ENCODE data around the gene TP63.
A peak's percentile ranks its signal among the peaks of the same experiment; 100 is the strongest.

TP63 gene

DNA sequence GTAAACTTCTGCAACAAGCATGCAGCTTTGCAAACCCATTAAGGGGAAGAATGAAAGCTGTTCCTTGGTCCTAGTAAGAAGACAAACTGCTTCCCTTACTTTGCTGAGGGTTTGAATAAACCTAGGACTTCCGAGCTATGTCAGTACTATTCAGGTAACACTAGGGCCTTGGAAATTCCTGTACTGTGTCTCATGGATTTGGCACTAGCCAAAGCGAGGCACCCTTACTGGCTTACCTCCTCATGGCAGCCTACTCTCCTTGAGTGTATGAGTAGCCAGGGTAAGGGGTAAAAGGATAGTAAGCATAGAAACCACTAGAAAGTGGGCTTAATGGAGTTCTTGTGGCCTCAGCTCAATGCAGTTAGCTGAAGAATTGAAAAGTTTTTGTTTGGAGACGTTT is 265.3 kb downstream of the TP63 start:
- DNase-seq: no peak

DNA sequence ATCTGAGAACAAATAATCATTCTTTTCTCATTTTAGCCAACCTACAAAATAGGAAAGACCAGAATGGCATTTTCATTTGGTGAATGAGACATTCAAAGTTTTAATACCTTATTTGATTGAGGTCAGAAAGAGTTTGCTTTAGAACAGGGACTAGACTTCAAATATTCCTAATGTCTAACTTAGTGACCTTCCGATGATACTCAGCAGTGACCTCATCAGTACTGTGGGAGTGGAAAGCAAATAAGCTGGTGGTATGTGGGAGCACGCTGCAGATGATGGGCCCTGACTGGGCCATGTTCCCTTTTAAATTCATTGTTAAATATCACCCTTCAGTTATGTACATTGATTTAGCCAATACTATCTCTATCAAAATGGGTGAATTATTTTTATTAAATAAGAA is 266.2 kb downstream of the TP63 start:
- DNase-seq: no peak

DNA sequence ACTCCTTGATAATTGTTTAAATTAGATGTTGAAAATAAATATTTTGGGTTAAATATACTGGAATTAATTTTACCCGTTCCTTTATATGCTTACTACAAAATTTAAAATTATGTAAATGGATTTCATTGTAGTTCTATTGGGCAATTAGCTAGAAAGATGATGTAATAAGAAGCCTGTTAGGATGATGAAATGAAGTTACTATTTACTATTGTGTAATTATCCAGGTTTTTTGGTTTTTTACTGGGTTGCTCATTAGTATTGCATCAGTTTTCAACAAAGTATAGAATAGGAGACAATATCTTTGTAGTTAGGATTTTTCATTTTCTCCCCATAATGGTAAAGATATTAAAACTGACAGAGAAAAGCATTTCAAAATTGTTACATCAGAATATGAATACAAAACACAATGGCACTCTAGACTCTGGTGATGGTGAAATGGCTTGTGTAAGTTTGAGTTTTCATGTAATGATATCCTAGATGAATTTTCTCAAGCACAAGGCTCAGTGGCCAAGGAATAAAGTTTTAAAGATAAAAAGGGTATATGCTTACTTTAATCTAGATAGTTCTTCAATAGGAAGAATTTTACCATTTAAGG is 267.5 kb downstream of the TP63 start:
- no peak for DNase-seq

DNA sequence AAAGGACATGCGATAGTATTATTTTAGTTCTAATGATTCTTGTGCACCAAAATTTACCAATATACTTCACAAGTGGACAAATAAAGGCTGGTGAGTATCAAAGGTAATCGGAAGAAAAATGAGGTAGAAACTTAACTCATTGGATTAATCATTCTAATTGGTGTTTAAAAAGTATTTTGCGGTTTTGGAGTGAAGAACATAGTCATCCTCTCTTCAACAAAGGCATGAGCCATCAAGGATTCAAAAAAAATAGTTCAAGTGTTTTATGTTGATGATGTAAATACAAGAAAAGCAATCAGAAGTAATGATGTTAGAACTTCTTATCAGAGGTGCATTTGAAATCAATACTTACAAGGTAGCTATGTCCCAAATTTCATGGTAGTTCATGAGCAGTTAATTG is 268.0 kb downstream of the TP63 start:
- DNase-seq: no peak

DNA sequence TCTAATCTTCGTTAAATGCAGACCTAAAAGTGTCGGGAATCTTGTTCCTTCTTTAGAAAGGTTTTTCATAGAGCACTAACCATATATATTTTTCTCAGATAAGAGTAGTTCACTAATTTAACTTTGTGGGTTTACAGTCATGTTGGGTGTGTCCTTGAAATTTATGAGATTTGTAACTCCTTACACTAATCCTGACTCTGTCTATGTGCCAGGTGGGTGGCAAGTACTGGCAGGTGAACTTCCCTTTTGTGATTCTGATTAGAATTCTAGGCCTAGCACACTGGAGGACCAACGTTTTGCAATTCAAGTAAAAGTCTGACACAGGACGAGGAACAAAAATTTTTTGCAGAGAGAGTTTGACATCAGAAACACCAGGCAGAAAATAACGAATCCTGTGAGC is 269.4 kb downstream of the TP63 start:
- DNase-seq: no peak

DNA sequence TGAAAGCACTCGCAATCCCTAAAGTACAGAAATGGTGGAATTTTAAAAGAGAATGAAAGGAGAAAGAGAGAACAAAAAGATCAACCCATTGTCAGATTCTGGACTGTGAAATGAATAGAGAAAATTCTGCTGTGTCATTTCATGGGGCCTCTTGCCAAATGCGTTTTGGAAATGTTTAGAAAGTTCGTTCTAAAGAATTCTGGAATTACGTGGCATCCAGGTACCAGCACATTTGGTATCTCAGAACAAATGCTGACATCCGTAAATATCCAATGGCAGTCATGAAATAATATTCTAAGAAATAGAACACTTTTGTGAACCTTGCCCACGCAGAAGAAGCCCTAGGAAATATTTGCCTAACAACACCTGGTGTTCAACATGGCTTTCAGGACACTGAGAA is 270.3 kb downstream of the TP63 start:
- no peak for DNase-seq

- DNase-seq: no peak
Measured at GRCh38 chr3:189902230-189903186, 271.3 kb downstream of the TP63 start.

- no peak for DNase-seq
Measured at GRCh38 chr3:189903562-189904250, 272.5 kb downstream of the TP63 start.

DNA sequence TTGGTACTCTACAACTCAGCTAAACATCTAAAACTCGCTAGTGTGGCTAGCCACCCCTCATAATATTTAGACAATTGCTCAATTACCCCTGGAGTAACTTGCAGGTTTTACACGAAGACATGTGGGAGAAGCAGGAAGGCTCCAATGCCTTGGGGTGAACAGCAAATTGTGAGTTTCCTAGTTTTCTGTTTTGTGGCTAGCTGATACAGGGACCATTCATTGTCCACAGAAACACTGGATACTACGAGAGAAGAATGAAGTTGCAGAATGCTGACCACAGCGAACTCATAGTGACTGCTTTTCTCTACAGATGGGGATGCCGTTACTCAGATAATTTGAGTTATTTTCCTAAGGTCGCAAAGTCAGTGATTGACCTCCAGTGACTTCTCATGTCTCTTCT is 276.6 kb downstream of the TP63 start:
- DNase-seq: no peak

GRCh38 chr3:189908646-189909045 is 277.5 kb downstream of the TP63 start:
- DNase-seq: no peak

GRCh38 chr3:189909139-189909538 is 277.9 kb downstream of the TP63 start:
- DNase-seq: no peak

DNA sequence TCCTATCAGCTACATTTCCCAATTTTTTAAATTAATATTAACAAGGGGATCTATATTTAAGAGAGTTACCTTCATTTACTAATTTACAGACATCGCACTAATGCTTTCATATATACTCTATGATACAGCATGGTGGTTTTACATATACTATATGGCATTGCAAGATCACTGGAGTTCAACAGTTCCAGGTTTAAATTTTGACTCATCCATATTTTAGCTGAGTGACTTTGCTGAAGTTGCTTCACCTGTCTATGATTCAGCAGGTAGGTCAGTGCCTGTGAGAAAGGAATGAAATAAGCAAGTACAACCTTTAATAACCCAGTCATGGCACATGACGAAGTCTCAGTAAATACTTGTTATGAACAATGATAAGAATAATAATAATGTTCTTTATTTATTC is 278.4 kb downstream of the TP63 start:
- no peak for DNase-seq

GRCh38 chr3:189911001-189911400 is 279.8 kb downstream of the TP63 start:
- no peak for DNase-seq

DNA sequence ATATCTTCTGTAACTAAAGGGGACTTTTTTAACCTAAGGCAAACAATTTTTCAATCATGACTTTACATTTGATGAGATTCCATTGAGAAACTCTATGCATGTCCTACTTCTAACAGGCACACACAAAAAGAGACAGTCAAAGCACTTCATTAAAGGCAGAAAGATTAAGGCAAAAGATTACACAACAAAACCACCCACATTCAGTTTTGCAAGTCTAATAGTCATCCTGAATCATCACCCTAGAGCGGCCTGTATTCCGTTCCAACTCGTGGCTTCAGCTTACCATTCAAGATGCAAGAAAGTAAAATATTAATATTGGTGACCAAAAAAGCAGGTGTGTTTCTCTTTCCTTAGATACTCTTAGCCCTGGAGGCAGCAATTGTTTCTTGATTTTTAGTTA is 283.6 kb downstream of the TP63 start:
- DNase-seq: no peak

DNA sequence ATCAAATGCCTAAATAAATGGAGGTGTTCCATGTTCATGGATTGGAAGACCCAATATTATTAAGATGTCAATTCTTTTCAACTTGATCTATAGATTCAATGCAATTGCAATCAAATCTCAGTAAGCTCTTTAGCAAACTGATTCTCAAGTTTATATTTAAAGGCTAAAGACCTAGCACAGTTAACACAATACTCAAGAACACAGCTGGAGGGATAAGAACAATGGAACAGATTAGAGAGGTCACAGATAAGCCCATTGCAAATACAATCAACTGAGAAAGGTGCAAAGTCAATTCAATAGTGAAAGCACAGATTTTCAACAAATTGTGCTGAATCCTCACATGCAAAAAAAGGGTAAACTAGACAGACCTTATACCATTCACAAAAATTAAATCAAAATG is 290.6 kb downstream of the TP63 start:
- DNase-seq: no peak

GRCh38 chr3:189927975-189928895 is 297.0 kb downstream of the TP63 start:
- no peak for DNase-seq

GRCh38 chr3:189936201-189936945 is 305.2 kb downstream of the TP63 start:
- DNase-seq: no peak

- DNase-seq: no peak
Measured at GRCh38 chr3:189937302-189938127, 306.3 kb downstream of the TP63 start.

DNA sequence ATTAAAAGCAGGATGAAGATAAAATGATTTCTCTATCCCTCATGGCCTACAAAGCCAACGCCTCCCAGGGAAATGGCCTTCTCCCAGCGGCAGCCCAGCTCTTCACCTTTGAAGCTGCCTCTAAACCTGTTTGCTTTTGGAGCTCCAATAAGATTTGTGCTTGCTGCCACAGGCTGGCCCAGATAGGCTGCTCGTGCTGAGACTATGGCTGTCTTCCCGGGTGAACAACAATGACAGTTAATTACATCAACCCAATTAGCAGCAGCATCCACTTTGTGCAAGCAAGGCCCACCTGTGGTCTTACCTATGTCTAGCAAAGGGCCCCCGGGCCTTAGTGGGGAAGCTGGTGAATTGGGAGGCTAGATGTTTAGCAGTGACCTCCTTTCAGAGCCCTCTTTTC is 309.9 kb downstream of the TP63 start:
- DNase-seq: no peak

DNA sequence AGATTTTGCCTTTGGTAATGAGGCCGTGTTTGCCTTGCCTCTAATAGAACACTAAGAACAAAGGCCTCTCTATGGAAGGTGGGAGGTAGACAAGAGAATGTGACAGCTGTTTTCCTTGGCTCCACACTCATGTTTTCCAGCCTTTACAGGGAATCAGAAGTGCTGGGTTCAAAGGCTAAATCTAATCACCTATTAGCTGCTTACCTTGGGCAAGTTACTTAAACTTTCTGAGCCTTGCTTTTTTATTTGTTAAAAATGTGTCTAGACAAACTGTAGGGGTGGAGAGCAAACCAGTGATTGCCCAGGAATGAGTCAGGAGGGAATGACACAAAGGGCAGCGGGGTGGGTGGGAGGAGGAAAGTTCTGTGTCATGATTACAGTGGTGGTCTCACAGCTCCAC is 310.5 kb downstream of the TP63 start:
- DNase-seq: peak; percentile 5 to 39

GRCh38 chr3:189942948-189943347 is 311.8 kb downstream of the TP63 start:
- no peak for DNase-seq

Data from stimulated activated CD4-positive, alpha-beta T cell treated with anti-CD3 and anti-CD28 coated beads, Interleukin-4, amount 100 ng/mL, for 4 hours (primary cell).